RPMI7951 (cell line): ENCODE results near the gene ZNF471. TPM values are rescaled to one million over a fixed set of nuclear protein-coding genes. Genes with fewer than 3 reads are reported as not detected.

Source experiments
- DNase-seq: peaks from one replicate; pipeline ENCODE4 v3.0.0-alpha.2; 2012; ENCODE audit warnings: low read depth
- total RNA-seq: library from RNA; depleted of rRNA; stranded (reverse); fragments of >200 nt; shearing (Covaris generic); gene quantifications from 2 replicates; pipeline ENCODE4 v1.2.3, GENCODE V29; 2014; rRNA removed

The ZNF471 gene
- total RNA-seq, 1 experiment from 2014 or later, result 1.3 TPM

DNA sequence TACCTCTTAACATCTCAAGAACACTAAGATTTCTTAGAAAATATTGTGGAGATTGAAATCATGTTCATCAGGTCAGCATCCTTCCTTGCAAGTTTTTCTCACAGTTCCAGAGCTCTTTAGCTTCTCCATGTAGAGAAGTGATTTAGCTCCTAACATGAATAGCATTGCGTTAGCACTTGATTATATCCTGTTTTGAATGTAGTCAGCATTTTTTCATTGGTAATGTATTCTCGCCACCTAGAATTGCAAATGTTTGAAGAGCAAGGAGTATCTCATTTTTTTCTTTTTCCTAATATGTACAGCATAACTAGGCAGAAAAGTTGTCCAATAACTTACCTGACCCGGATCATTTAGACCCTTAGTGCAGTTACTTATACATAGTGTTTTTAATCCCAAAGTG, 66.3 kb downstream of the ZNF471 start:
- DNase-seq, result no peak

DNA sequence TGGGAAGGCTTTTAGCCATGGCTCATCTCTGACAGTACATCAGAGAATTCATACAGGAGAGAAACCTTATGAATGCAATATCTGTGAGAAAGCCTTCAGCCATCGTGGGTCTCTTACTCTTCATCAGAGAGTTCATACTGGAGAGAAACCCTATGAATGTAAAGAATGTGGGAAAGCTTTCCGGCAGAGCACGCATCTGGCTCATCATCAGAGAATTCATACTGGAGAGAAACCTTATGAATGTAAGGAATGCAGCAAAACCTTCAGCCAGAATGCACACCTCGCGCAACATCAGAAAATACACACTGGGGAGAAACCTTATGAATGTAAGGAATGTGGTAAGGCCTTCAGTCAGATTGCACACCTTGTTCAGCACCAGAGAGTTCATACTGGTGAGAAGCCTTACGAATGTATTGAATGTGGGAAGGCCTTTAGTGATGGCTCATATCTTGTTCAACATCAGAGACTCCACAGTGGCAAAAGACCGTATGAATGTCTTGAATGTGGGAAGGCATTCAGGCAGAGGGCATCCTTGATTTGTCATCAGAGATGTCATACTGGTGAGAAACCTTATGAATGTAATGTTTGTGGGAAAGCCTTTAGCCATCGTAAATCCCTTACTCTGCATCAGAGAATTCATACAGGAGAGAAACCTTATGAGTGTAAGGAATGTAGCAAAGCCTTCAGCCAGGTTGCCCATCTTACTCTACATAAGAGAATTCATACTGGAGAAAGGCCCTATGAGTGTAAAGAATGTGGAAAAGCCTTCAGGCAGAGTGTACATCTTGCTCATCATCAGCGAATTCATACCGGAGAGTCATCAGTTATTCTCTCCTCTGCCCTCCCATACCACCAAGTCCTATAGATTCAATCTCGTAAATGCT, 70.3 kb downstream of the ZNF471 start:
- DNase-seq, result no peak

Other genes starting within 250 kb of the ZNF471 start
- not detected in 2 replicates for gene EDDM13, start 235.1 kb upstream of the ZNF471 start, total RNA-seq
- gene ZSCAN5A, start 193.0 kb upstream of the ZNF471 start, total RNA-seq, result 8.9 and 10.9 TPM in 2 replicates
- 0.68 and 2.6 TPM in 2 replicates for gene ZNF582, start 114.3 kb upstream of the ZNF471 start, total RNA-seq
- 2.1 and 3.5 TPM in 2 replicates for gene ZNF583, start 103.5 kb upstream of the ZNF471 start, total RNA-seq
- gene ZNF667, start 30.5 kb upstream of the ZNF471 start, total RNA-seq, result 1.7 and 1.9 TPM in 2 replicates
- 5.9 and 9.4 TPM in 2 replicates for gene ZFP28, start 31.1 kb downstream of the ZNF471 start, total RNA-seq
- 2.7 and 2.9 TPM in 2 replicates for gene ZNF470, start 59.6 kb downstream of the ZNF471 start, total RNA-seq
- gene ZNF71, start 87.4 kb downstream of the ZNF471 start, total RNA-seq, result 6.0 and 8.3 TPM in 2 replicates
- gene SMIM17, start 135.3 kb downstream of the ZNF471 start, total RNA-seq, result 0.36 TPM in 1 of 2 replicates, not detected in the other
- 0.24 TPM in 1 of 2 replicates, not detected in the other for gene ZNF835, start 163.9 kb downstream of the ZNF471 start, total RNA-seq